Mucosa of descending colon (tissue), 3 donors: ENCODE measurements around the gene TMOD4. TPM values are rescaled to one million over a fixed set of nuclear protein-coding genes. Genes with fewer than 3 reads are reported as not detected.
"Not testable (repeated sequence)": the region's sequence is repeated elsewhere in the genome, so short reads cannot be mapped to it uniquely, and the experiment has no call there.

ENCODE experiments used
- ATAC-seq: fragments of 200-7000 bp; cut with Tn5 transposase; one replicate; pipeline ENCODE4 v1.9.1; 2020; ENCODE audit warnings: mild to moderate bottlenecking, moderate library complexity
- DNase-seq, 3 donors: peaks; one replicate each; pipeline ENCODE4 v3.0.0-alpha.2; 2020
- H3K36me3 ChIP-seq: fragments of 200-600 bp; one replicate; pipeline ENCODE4 v1.8.0; 2021; ENCODE audit warnings: low read depth, mild to moderate bottlenecking
- H3K4me1 ChIP-seq: fragments of 200-600 bp; one replicate; pipeline ENCODE4 v1.8.0; 2021; ENCODE audit warnings: low read depth, mild to moderate bottlenecking
- H3K4me3 ChIP-seq: fragments of 200-600 bp; one replicate; pipeline ENCODE4 v1.8.0; 2021; ENCODE audit warnings: mild to moderate bottlenecking
- H3K9me3 ChIP-seq: fragments of 200-600 bp; one replicate; pipeline ENCODE4 v1.8.0; 2021; ENCODE audit warnings: mild to moderate bottlenecking
- CTCF ChIP-seq: fragments of 200-600 bp; IDR thresholded peaks from one replicate; pipeline ENCODE4 v1.8.0; 2022; ENCODE audit warnings: antibody characterized with exemption, mild to moderate bottlenecking
- intact Hi-C, 2 donors: fragments of 100-400 bp; cut with DNase I in 1 of 2; cut with micrococcal nuclease in 1 of 2; formaldehyde crosslinking; loops; one replicate each; pipeline versions ENCODE4 v1.11.0 to v1.11.1; 2022; cut with DNase I, micrococcal nuclease
- total RNA-seq, 3 donors: library from RNA; stranded (reverse); fragmentation: NEBNext Ultra II Directional in 2 of 3; extraction: Animal tissue kit (Norgen Biotek cat#: 25700) in 2 of 3; gene quantifications; one replicate each; pipeline versions ENCODE4 v1.2.1 to v1.2.4, GENCODE V29; 2021 to 2023
- donor health status: DM: no; HTN: no; CAD: no; lungs with moderate emphysema.
- donor health status: DM: no; HTN: no; CAD: no.
- donor health status: DM: no; HTN: yes; CAD: no.

The TMOD4 gene
- total RNA-seq, 3 donors from 2014 or later: 1.0 to 2.5 TPM; not detected in 1

GRCh38 chr1:151210830-151211229, 35.0 kb upstream of the TMOD4 start:
- no peak overlapping the region for H3K4me3 ChIP-seq
- DNase-seq (no peak), ATAC-seq (no peak)
- no peaks in the 10 kb centered on the region for H3K4me1 ChIP-seq
- intact Hi-C loops: no loop called here
- H3K9me3 ChIP-seq: no peaks in the 10 kb centered on the region
- no peak for TF ChIP-seq CTCF
- H3K36me3 ChIP-seq: peaks cover 4% of the 10 kb centered on the region

GRCh38 chr1:151205381-151205965, 29.7 kb upstream of the TMOD4 start:
- intact Hi-C loops, DNase-seq, H3K4me3 ChIP-seq, H3K36me3 ChIP-seq, ATAC-seq, H3K9me3 ChIP-seq: not testable (repeated sequence)
- H3K4me1 ChIP-seq: peaks cover 16% of the 10 kb centered on the region

GRCh38 chr1:151199873-151200581, 24.2 kb upstream of the TMOD4 start:
- no peaks in the 10 kb centered on the region for H3K9me3 ChIP-seq
- no peak overlapping the region for H3K4me3 ChIP-seq
- peaks cover 27% of the 10 kb centered on the region for H3K4me1 ChIP-seq
- intact Hi-C loops: loop anchor here in 1 of 2 donors (5.0 kb wide), 1 partner anchor 52 kb away; the partner anchor contains the start of gene PSMD4
- ATAC-seq (no peak), DNase-seq (no peak)
- TF ChIP-seq CTCF: no peak
- no peaks in the 10 kb centered on the region for H3K36me3 ChIP-seq

DNA sequence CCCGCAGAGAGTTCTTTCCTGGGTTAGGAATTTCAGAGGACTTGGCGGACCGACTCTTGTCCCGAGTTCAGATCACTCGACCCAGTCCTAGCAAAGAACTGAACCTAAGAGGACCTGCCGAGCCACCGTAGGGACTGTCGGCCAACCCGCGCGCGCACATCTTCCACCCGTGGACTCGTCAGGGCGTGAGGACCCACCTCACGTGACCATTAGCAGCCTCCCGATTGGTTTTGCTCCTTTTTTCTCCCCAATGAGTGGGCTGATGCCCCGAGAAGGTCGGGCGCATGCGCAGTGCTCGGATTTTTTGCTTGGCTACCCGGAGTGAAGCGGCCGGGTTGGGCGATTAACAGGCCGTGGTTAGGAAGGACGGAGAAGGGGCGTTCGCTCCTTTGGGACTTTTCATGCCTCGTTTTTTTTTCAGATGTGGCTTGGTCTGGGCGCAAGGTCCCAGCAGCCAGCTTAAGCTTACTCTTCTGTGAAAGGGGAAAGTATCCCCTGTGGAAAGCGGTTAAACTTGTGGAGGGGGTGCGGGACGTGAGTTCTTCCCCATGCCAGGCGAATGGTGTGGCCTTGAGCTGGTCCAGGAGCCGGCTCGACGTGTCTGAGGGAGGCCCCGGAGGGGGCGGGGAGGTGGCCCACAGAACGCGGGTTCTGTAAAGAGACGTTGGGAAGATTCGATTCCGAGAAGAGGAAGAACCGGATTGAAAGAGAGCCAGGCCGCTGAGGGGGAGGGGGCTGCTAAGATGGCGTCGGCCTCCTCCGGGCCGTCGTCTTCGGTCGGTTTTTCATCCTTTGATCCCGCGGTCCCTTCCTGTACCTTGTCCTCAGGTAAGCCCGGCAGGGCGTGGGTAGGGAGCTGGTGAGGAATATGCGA, 22.7 kb upstream of the TMOD4 start, which contains the start of gene PIP5K1A:
Gene PIP5K1A, plus strand, starts transcription at position 299 of the 874 bp plus-strand sequence. Its CDS starts 445 bp downstream, at position 744.
- intact Hi-C loops: loop anchor here in 1 of 2 donors (5.0 kb wide), 1 partner anchor 54 kb away; the partner anchor contains the start of gene PSMD4
- Histone ChIP-seq H3K36me3 (no peaks in the 10 kb centered on the region), H3K4me3 (peak within 1 kb of the TSS; percentile 58), H3K4me1 (peaks cover 27% of the 10 kb centered on the region), H3K9me3 (no peaks in the 10 kb centered on the region)
- peak; percentile 86 for ATAC-seq
- DNase-seq: peak; percentile 98 to 99 (median 98)
- TF ChIP-seq CTCF: peak; percentile 16

DNA sequence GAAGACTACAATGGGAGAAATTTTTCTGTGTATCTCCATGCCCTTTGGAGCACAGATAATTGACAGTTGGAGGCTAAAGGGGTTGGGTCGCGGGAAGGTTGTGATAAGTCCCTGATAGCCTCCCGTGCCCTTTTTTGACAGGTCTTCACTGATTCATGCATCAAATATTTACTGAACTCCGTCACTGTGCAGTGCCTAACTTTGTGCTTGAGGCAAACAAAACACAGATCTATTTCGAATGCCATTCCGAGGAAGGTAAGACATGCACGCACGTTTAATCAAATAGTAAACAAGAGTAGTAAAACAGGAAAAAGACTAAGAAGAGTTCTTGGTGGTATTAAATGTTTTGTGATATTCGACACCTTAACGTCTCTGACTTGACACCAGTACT, 22.1 kb upstream of the TMOD4 start:
- no peak for TF ChIP-seq CTCF
- H3K4me1 ChIP-seq: peaks cover 27% of the 10 kb centered on the region
- DNase-seq (peak in 1 of 3 donors; percentile 32), ATAC-seq (peak; percentile 4)
- no peak overlapping the region for H3K4me3 ChIP-seq
- H3K36me3 ChIP-seq: no peaks in the 10 kb centered on the region
- no peaks in the 10 kb centered on the region for H3K9me3 ChIP-seq
- intact Hi-C loops: loop anchor here in 1 of 2 donors (5.0 kb wide), 1 partner anchor 54 kb away; the partner anchor contains the start of gene PSMD4
